Vagina (tissue), 2 donors: Measurements from ENCODE around the gene GNAS-AS1. TPM values are rescaled to one million over a fixed set of nuclear protein-coding genes. Genes with fewer than 3 reads are reported as not detected.
A peak's percentile ranks its signal among the peaks of the same experiment; 100 is the strongest.

Experiments
- DNase-seq, 2 donors: peaks; one replicate each; pipeline ENCODE4 v3.0.0-alpha.2; 2017; ENCODE audit errors: extremely low spot score in 2 of 2
- H3K27ac ChIP-seq: fragments of 200-600 bp; sonication (generic); one replicate; pipeline ENCODE4 v1.5.1; 2019
- H3K27me3 ChIP-seq: fragments of 200-600 bp; sonication (generic); one replicate; pipeline ENCODE4 v1.5.1; 2019
- H3K36me3 ChIP-seq, 2 donors: fragments of 200-600 bp; sonication (generic); one replicate each; pipeline ENCODE4 v1.5.1; 2017 to 2019
- H3K4me1 ChIP-seq: fragments of 200-600 bp; sonication (generic); one replicate; pipeline ENCODE4 v1.5.1; 2019
- H3K4me3 ChIP-seq, 2 donors: fragments of 200-600 bp; sonication (generic); 1 replicate in 1 of 2; 2 replicates in 1 of 2; pipeline ENCODE4 v1.5.1; 2016 to 2019
- H3K9me3 ChIP-seq: fragments of 200-600 bp; sonication (generic); one replicate; pipeline ENCODE4 v1.5.1; 2019
- POLR2A ChIP-seq, 2 donors: fragments of 450-650 bp; IDR thresholded peaks; one replicate each; pipeline ENCODE4 v1.6.1; 2017; ENCODE audit warnings: antibody characterized with exemption in 2 of 2, mild to moderate bottlenecking in 2 of 2, moderate library complexity in 2 of 2
- POLR2AphosphoS5 ChIP-seq, 2 donors: sonication (generic); formaldehyde crosslinking; IDR thresholded peaks; one replicate each; pipeline ENCODE4 v1.9.0; 2017; ENCODE audit warnings: antibody characterized with exemption in 2 of 2, mild to moderate bottlenecking in 2 of 2, low read depth in 1 of 2; ENCODE audit not compliant: insufficient read depth in 1 of 2
- intact Hi-C: fragments of 100-400 bp; cut with DNase I; formaldehyde crosslinking; loops from one replicate; pipeline ENCODE4 v1.15.1; 2023
- total RNA-seq: library from RNA; depleted of rRNA; stranded (reverse); fragments of >200 nt; gene quantifications from one replicate; pipeline ENCODE4 v1.2.3, GENCODE V29; 2016
- TF ChIP-seq, protein P1 (sequence below), 3 experiments: fragments of 450-650 bp in 2 of 3; fragments of 200-600 bp in 1 of 3; sonication (generic) in 1 of 3; IDR thresholded peaks; one replicate each; pipeline ENCODE4 v1.5.1; 2017 to 2019; ENCODE audit warnings: antibody characterized with exemption in 3 of 3, mild to moderate bottlenecking in 2 of 3, moderate library complexity in 2 of 3

Gene GNAS-AS1
- total RNA-seq, 1 donor from 2014 or later, result not detected

DNA sequence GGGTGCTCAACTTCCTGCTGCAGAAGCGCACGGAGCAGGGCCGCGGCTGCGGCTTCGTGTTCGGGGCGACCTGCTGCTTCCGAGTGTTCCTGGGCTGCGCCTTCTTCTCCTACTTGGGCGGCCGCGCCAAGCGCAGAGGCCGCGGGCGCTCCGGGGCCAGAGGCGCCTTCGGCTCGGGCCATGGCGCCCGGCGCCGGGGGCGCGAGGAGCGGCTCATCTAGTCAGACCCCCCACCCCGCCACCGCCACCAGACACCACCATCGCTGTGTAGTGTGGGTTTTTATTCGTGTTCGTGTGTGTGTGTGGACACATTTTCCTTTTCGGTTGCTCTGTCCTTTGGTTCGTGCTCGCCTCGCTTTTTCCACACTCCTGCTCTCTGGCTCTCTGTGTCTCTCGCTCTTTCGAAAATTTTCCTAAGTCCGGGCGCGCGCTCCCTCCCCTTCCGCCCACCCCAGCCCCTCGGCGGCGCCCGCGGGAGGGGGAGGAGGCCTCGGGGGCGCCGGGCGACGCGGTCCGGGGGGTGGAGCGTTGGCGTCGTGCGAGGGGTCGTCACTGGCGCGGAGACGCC lies 39.9 kb upstream of the GNAS-AS1 start:
- H3K4me3 ChIP-seq, result peak overlapping the region; percentile 74 to 89
- intact Hi-C loops, result loop anchor here (5.0 kb wide), 2 partner anchors 92 to 142 kb away; partner anchors contain the start of genes ATP5F1E and NELFCD
- peaks cover 37% of the 10 kb centered on the region for H3K4me1 ChIP-seq
- peak in 1 of 2 donors; percentile 89 for DNase-seq
- no peaks in the 10 kb centered on the region for H3K9me3 ChIP-seq
- TF ChIP-seq, protein P1, sequence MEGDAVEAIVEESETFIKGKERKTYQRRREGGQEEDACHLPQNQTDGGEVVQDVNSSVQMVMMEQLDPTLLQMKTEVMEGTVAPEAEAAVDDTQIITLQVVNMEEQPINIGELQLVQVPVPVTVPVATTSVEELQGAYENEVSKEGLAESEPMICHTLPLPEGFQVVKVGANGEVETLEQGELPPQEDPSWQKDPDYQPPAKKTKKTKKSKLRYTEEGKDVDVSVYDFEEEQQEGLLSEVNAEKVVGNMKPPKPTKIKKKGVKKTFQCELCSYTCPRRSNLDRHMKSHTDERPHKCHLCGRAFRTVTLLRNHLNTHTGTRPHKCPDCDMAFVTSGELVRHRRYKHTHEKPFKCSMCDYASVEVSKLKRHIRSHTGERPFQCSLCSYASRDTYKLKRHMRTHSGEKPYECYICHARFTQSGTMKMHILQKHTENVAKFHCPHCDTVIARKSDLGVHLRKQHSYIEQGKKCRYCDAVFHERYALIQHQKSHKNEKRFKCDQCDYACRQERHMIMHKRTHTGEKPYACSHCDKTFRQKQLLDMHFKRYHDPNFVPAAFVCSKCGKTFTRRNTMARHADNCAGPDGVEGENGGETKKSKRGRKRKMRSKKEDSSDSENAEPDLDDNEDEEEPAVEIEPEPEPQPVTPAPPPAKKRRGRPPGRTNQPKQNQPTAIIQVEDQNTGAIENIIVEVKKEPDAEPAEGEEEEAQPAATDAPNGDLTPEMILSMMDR (IDR thresholded peaks at IDR 0.05), result no peak
- TF ChIP-seq POLR2AphosphoS5 (IDR thresholded peaks at IDR 0.05; ENCODE audit: insufficient read depth in 1 of 2, low read depth in 1 of 2) (peak in 1 of 2 donors; percentile 66), POLR2A (IDR thresholded peaks at IDR 0.05) (peak in 1 of 2 donors; percentile 23)
- H3K36me3 ChIP-seq, result no peaks in the 10 kb centered on the region
- peak overlapping the region; percentile 99 for H3K27ac ChIP-seq
- no peaks in the 10 kb centered on the region for H3K27me3 ChIP-seq

DNA sequence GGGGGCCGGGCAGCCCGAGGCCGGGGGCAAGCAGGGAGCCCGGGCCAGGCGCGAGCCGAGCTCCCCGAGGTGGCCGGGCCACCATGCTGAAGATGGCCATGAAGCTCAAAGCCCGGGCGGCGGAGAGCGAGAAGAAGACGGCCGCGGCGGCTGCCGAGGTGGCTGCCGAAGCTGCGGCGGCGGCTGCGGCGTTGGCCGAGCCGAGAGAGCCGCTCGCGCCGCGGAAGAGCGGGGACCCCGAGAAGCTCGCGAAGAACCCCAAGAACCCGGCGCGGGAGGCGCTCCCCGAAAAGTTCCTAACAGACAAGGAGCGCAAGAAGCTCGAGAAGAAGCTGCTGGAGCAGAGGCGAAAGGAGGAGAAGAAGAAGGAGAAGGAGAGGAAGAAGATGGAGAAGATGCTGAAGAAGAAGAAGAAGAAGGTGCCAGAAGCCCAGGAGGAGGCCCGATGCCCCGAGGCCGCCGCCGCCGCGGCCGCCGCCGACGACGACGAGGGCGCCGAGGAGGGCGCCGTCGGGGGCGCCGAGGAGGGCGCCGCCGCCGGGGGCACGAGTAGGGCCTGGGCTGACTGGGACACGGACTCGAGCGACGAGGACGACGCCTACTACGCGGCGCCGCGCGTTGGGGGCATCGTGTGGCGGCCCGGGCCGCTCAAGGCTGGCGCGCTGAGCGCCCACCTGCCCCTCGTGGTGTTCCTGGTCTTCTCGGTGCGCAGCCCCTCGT lies 39.3 kb upstream of the GNAS-AS1 start:
- H3K27me3 ChIP-seq, result no peaks in the 10 kb centered on the region
- no peaks in the 10 kb centered on the region for H3K9me3 ChIP-seq
- peaks cover 30% of the 10 kb centered on the region for H3K4me1 ChIP-seq
- no peak for DNase-seq
- no peaks in the 10 kb centered on the region for H3K36me3 ChIP-seq
- peak overlapping the region; percentile 74 to 89 for H3K4me3 ChIP-seq
- TF ChIP-seq, protein P1 (IDR thresholded peaks at IDR 0.05), result no peak
- TF ChIP-seq POLR2A (IDR thresholded peaks at IDR 0.05) (no peak), POLR2AphosphoS5 (IDR thresholded peaks at IDR 0.05; ENCODE audit: insufficient read depth in 1 of 2, low read depth in 1 of 2) (no peak)
- peak overlapping the region; percentile 99 for H3K27ac ChIP-seq
- intact Hi-C loops, result loop anchor here (5.0 kb wide), 2 partner anchors 92 to 142 kb away; partner anchors contain the start of genes ATP5F1E and NELFCD

GRCh38 chr20:58889334-58889760 lies 38.6 kb upstream of the GNAS-AS1 start:
- intact Hi-C loops, result no loop called here
- Histone ChIP-seq H3K4me1 (peaks cover 24% of the 10 kb centered on the region), H3K9me3 (no peaks in the 10 kb centered on the region), H3K27me3 (no peaks in the 10 kb centered on the region), H3K36me3 (no peaks in the 10 kb centered on the region), H3K27ac (peak overlapping the region; percentile 99), H3K4me3 (peak overlapping the region; percentile 74 to 89)
- peak in 1 of 2 donors; percentile 85 for DNase-seq
- TF ChIP-seq, protein P1 (IDR thresholded peaks at IDR 0.05), result no peak
- TF ChIP-seq POLR2AphosphoS5 (IDR thresholded peaks at IDR 0.05; ENCODE audit: insufficient read depth in 1 of 2, low read depth in 1 of 2), result no peak
- no peak for TF ChIP-seq POLR2A (IDR thresholded peaks at IDR 0.05)

- no peaks in the 10 kb centered on the region for H3K27me3 ChIP-seq
- H3K27ac ChIP-seq, result peak overlapping the region; percentile 99
- peak overlapping the region; percentile 74 to 89 for H3K4me3 ChIP-seq
- H3K36me3 ChIP-seq, result no peaks in the 10 kb centered on the region
- H3K4me1 ChIP-seq, result peaks cover 18% of the 10 kb centered on the region
- intact Hi-C loops, result no loop called here
- DNase-seq, result peak; percentile 85 to 87
- TF ChIP-seq, protein P1 (IDR thresholded peaks at IDR 0.05), result no peak
- TF ChIP-seq POLR2A (IDR thresholded peaks at IDR 0.05), result peak in 1 of 2 donors; percentile 92
- peak in 1 of 2 donors; percentile 67 for TF ChIP-seq POLR2AphosphoS5 (IDR thresholded peaks at IDR 0.05; ENCODE audit: insufficient read depth in 1 of 2, low read depth in 1 of 2)
- H3K9me3 ChIP-seq, result no peaks in the 10 kb centered on the region
Measured at GRCh38 chr20:58888521-58889333, 38.0 kb upstream of the GNAS-AS1 start.
